ENCODE data around the gene DDX20. TPM values are rescaled to one million over a fixed set of nuclear protein-coding genes. Genes with fewer than 3 reads are reported as not detected.

The DDX20 gene
- total and polyA plus RNA-seq, 5 experiments from 2014 or later: 8.0 to 24.2 (median 12.7) TPM

GRCh38 chr1:111743679-111744101 lies 12.0 kb upstream of the DDX20 start:
- Mint-ChIP-seq H3K9me3 (no peaks in the 10 kb centered on the region), H3K36me3 (no peaks in the 10 kb centered on the region), H3K4me1 (peaks cover 7 to 20% (median 12%) of the 10 kb centered on the region in 4 donors), H3K27ac (no peak overlapping the region), H3K27me3 (peaks cover 4 to 23% (median 15%) of the 10 kb centered on the region in 5 donors), H3K4me3 (no peak overlapping the region)
- ATAC-seq (no peak), DNase-seq (no peak)
- POLR2A ChIA-PET: interaction anchor here (0.6 kb wide), 2 partner anchors 29 to 151 kb away, joined by 3 read pairs; no protein-coding TSS in a partner anchor

DNA sequence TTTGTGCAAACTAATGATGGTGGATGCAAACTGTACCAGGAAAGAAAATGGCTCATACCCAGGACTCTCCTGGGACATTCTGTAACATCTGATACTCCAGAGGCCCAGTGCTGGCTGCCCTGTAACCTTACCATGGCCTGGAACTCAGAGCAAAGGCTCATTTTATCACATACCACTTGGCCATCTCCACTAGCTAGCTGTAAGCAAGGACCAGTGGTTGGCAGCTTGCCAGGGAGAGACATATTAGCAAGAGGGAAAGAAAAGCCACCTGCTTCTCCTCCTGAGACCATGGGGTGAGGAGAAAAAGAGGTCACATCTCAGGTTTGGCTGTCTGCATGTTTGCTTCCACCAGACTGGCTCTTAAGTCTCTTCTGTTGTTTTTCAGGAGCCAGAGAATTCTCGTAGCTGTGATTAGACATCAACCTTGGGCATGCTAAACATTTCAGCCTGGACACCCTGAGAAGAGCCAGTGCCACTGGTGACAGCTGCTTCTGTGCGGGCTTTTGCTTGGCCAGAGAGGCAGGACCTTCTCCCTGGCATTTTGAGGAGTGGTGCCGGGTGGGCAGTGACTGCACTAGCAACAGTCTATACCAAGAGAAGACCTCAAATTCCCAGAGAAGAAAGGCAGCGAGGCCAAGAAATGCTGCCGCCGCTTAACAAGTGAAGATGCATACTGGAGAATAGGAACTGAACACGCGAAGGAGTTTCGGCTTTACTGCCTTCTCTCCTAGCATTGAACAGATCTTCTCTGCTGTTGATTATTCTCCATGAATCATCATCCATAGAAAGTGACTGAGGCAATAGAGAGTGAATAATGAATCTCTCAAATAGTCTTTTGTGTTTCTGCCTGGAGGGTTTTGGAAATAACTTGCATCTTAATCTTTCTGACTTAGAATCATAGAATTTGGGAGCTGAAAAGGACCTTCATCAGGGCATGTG lies 9.8 kb upstream of the DDX20 start:
- Mint-ChIP-seq H3K4me3 (no peak overlapping the region), H3K9me3 (no peaks in the 10 kb centered on the region), H3K27ac (peak overlapping the region in 1 of 10 donors; percentile 23), H3K36me3 (no peaks in the 10 kb centered on the region), H3K4me1 (peaks cover under 1 to 4% (median 2%) of the 10 kb centered on the region in 4 donors), H3K27me3 (peaks cover under 1 to 13% (median 3%) of the 10 kb centered on the region in 5 donors)
- POLR2A ChIA-PET: interaction anchor here (1.1 to 1.5 kb wide), 2 partner anchors 33 to 238 kb away, joined by 6 to 7 read pairs; no protein-coding TSS in a partner anchor
- no peak for ATAC-seq
- no peak for DNase-seq

- POLR2A ChIA-PET: interaction anchor here (1.1 to 1.2 kb wide), 2 partner anchors 9 to 238 kb away, joined by 3 to 7 read pairs; no protein-coding TSS in a partner anchor
These were observed 9.1 kb upstream of the DDX20 start for GRCh38 chr1:111746614-111746999.

GRCh38 chr1:111747282-111747734 lies 8.4 kb upstream of the DDX20 start:
- Mint-ChIP-seq H3K9me3 (no peaks in the 10 kb centered on the region), H3K4me1 (peaks cover 0 to 5% (median 2%) of the 10 kb centered on the region in 4 donors), H3K27ac (peak overlapping the region in 1 of 10 donors; percentile 28), H3K36me3 (no peaks in the 10 kb centered on the region), H3K4me3 (no peak overlapping the region), H3K27me3 (peaks cover 0 to 2% (median 0%) of the 10 kb centered on the region in 5 donors)
- ATAC-seq (peak; percentile 36 to 46), DNase-seq (peak in 8 of 10 donors; percentile 25 to 72 (median 38))
- POLR2A ChIA-PET: interaction anchor here (1.1 to 1.2 kb wide), 2 partner anchors 10 to 239 kb away, joined by 3 to 7 read pairs; no protein-coding TSS in a partner anchor

More at GRCh38 chr1:111746614-111746999, 9.1 kb upstream of the DDX20 start:
- Mint-ChIP-seq H3K27me3 (peaks cover 0 to 7% (median 0%) of the 10 kb centered on the region in 5 donors), H3K4me3 (no peak overlapping the region), H3K27ac (peak overlapping the region in 1 of 10 donors; percentile 23), H3K36me3 (no peaks in the 10 kb centered on the region), H3K9me3 (no peaks in the 10 kb centered on the region), H3K4me1 (peaks cover 0 to 3% (median under 1%) of the 10 kb centered on the region in 4 donors)
- no peak for ATAC-seq
- no peak for DNase-seq

DNA sequence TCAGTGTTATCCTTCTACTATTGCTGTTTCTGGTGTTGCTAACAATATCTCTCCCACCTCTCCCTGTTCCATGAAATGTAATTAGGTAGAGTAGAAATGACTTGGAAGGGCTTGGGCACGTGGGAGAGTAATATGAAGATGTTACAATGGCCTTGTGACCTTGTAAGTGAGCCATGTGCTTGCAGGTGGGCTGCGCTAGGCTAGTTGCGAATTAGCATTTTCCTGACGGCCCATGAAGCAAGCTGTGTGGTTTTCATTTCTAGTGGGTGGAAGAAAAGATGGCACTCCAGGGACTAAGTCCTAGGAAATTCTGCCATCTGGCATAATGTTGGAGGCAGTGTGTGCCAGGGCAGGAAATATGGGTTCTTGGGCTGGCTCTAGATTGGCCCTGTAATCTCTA lies 7.8 kb upstream of the DDX20 start:
- H3K4me3 Mint-ChIP-seq: no peak overlapping the region

DNA sequence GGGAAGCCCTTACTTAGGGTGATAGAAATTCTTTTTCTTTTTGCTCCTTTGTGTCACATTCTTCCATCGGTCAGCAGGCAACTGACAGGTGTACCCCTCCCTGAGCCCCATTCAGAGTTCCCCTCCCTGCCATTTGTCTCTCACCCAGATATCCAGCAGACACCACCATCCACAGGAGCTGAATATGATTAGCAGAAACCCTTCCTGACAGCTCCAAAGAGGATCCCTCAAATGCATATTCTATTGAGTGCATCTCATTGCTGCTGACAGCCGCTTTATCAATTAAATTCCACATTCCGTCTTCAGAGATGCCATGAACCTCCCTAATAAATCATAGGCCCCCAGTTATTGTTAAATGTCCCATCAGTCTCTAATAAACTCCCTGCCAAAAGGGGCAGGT lies 6.1 kb upstream of the DDX20 start:
- Mint-ChIP-seq H3K4me3 (no peak overlapping the region), H3K27me3 (no peaks in the 10 kb centered on the region), H3K9me3 (no peaks in the 10 kb centered on the region), H3K36me3 (no peaks in the 10 kb centered on the region), H3K27ac (no peak overlapping the region), H3K4me1 (peaks cover 2 to 14% (median 7%) of the 10 kb centered on the region in 4 donors)
- no peak for ATAC-seq
- POLR2A ChIA-PET: interaction anchor here (2.8 kb wide), 1 partner anchor 10 kb away, joined by 13 read pairs; the partner anchor contains the start of gene INKA2
- no peak for DNase-seq

More for the DNA sequence above, 7.8 kb upstream of the DDX20 start:
- H3K27me3 Mint-ChIP-seq: peaks cover 0 to 2% (median 0%) of the 10 kb centered on the region in 5 donors
- H3K27ac Mint-ChIP-seq: no peak overlapping the region
- ATAC-seq (no peak), DNase-seq (no peak)
- peaks cover 0 to 8% (median 2%) of the 10 kb centered on the region in 4 donors for H3K4me1 Mint-ChIP-seq
- POLR2A ChIA-PET: interaction anchor here (1.1 to 1.2 kb wide), 2 partner anchors 9 to 10 kb away, joined by 3 read pairs; partner anchors contain the start of gene INKA2
- no peaks in the 10 kb centered on the region for H3K36me3 Mint-ChIP-seq
- H3K9me3 Mint-ChIP-seq: no peaks in the 10 kb centered on the region

DNA sequence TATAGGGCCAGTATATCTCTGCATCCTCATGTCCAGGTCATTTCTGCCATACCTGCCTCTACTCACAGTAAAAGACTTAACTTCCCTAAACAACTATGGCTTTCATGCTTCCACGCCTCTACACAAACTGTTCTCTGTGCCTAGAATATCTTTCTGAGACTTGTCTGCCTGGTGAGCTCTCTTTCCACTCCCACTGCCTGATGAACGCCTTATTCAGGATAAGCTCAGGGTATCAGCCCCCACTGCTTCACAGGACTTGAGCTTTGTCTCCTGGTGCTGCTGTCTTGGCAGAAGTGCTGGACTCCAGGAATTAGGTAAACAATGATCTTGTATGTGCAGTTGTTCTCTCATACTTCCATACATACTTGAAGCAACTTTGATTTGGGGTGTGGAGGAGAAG lies 4.8 kb upstream of the DDX20 start:
- peaks cover 9 to 24% (median 12%) of the 10 kb centered on the region in 4 donors for H3K4me1 Mint-ChIP-seq
- no peak overlapping the region for H3K4me3 Mint-ChIP-seq
- DNase-seq (no peak), ATAC-seq (no peak)
- no peaks in the 10 kb centered on the region for H3K9me3 Mint-ChIP-seq
- no peaks in the 10 kb centered on the region for H3K36me3 Mint-ChIP-seq
- peaks cover 0 to 2% (median 0%) of the 10 kb centered on the region in 5 donors for H3K27me3 Mint-ChIP-seq
- POLR2A ChIA-PET: interaction anchor here (2.8 kb wide), 1 partner anchor 11 kb away, joined by 13 read pairs; the partner anchor contains the start of gene INKA2
- H3K27ac Mint-ChIP-seq: no peak overlapping the region

GRCh38 chr1:111751906-111752575 lies 3.7 kb upstream of the DDX20 start:
- H3K36me3 Mint-ChIP-seq: no peaks in the 10 kb centered on the region
- no peaks in the 10 kb centered on the region for H3K9me3 Mint-ChIP-seq
- no peak overlapping the region for H3K4me3 Mint-ChIP-seq
- DNase-seq (no peak), ATAC-seq (no peak)
- peaks cover 13 to 33% (median 20%) of the 10 kb centered on the region in 4 donors for H3K4me1 Mint-ChIP-seq
- H3K27me3 Mint-ChIP-seq: peaks cover 0 to 2% (median 0%) of the 10 kb centered on the region in 5 donors
- H3K27ac Mint-ChIP-seq: peak overlapping the region in 1 of 10 donors; percentile 10
- POLR2A ChIA-PET: interaction anchor here (0.9 to 2.8 kb wide), 2 partner anchors 12 to 267 kb away, joined by 4 to 13 read pairs; partner anchors contain the start of gene INKA2

DNA sequence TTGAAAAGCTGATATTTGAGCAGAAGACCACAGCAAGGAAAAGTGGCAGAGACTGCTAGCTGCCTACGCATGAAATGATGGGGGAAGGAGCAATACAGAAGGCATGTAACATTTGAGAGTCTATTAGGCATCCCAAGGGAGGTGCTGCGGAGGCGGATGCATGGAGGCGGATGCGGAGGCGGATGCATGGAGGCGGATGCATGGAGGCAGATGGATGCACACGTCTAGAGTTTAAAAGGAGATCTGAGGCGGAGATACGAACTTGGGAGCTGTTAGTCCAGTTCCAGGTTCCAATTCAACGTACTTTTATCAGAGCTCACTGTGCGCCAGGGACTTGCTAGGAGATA lies 744 bp upstream of the DDX20 start:
- ATAC-seq: peak; percentile 4 to 5

GRCh38 chr1:111756124-111756513 lies 418 bp downstream of the DDX20 start:
- Mint-ChIP-seq H3K9me3 (no peaks in the 10 kb centered on the region), H3K4me1 (peaks cover 16 to 48% (median 34%) of the 10 kb centered on the region in 4 donors), H3K4me3 (peak overlapping the region; percentile 88 to 99 (median 96)), H3K27ac (peak overlapping the region; percentile 66 to 99 (median 98)), H3K36me3 (peaks cover 0 to 28% (median 3%) of the 10 kb centered on the region in 3 donors), H3K27me3 (peaks cover 0 to 2% (median 0%) of the 10 kb centered on the region in 5 donors)
- peak; percentile 13 to 28 for ATAC-seq
- POLR2A ChIA-PET: interaction anchor here (0.5 to 4.2 kb wide), 6 partner anchors 17 to 410 kb away, joined by 3 to 21 read pairs (median 4); partner anchors contain the start of gene INKA2
- no peak for DNase-seq

More for the DNA sequence above, 744 bp upstream of the DDX20 start:
- Mint-ChIP-seq H3K27ac (peak overlapping the region; percentile 95 to 99 (median 98)), H3K4me3 (peak overlapping the region; percentile 88 to 99 (median 96)), H3K4me1 (peaks cover 14 to 46% (median 33%) of the 10 kb centered on the region in 4 donors), H3K9me3 (no peaks in the 10 kb centered on the region), H3K36me3 (peaks cover 0 to 18% (median 3%) of the 10 kb centered on the region in 3 donors), H3K27me3 (peaks cover 0 to 2% (median 0%) of the 10 kb centered on the region in 5 donors)
- POLR2A ChIA-PET: interaction anchor here (0.7 to 4.2 kb wide), 14 partner anchors 16 to 408 kb away, joined by 3 to 21 read pairs (median 4); partner anchors contain the start of genes C1orf162, INKA2 and RAP1A
- DNase-seq: peak in 3 of 10 donors; percentile 13 to 29 (median 18)

DNA sequence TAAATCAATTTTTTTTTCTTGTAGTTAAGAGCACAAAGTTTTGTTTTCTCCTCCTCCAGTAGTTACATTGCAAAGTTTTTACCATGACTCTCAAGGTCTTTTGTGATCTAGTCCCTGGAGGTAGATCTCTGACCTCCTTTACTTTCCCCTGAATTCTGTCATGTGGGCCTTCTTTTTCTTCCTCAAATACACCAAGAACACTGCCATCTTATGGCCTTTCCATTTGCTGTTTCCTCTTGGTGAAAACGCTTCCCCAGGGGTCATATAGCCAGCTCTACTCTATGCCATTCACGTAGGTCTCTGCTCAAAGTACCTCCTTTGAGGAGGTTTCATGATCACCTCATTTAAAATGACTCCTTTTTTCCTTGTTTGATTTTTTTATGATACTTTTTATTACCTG lies 2.7 kb downstream of the DDX20 start:
- ATAC-seq (no peak), DNase-seq (no peak)
- H3K9me3 Mint-ChIP-seq: no peaks in the 10 kb centered on the region
- peak overlapping the region in 7 of 10 donors; percentile 8 to 86 (median 57) for H3K27ac Mint-ChIP-seq
- POLR2A ChIA-PET: no interaction called here
- H3K4me3 Mint-ChIP-seq: peak overlapping the region in 7 of 10 donors; percentile 0 to 59 (median 24)
- H3K36me3 Mint-ChIP-seq: peaks cover 0 to 48% (median 6%) of the 10 kb centered on the region in 3 donors
- peaks cover 0 to 2% (median 0%) of the 10 kb centered on the region in 5 donors for H3K27me3 Mint-ChIP-seq
- peaks cover 13 to 45% (median 34%) of the 10 kb centered on the region in 4 donors for H3K4me1 Mint-ChIP-seq

Data from naive thymus-derived CD8-positive, alpha-beta T cell (primary cell).